Sigmoid colon (tissue), 4 donors: ENCODE data around the gene TRAPPC5.

ENCODE experiments used
- CTCF ChIP-seq, 4 experiments: fragments of 450-650 bp in 3 of 4; fragments of 200-600 bp in 1 of 4; IDR thresholded peaks; one replicate each; pipeline ENCODE4 v1.5.1; 2016 to 2019; ENCODE audit warnings: antibody characterized with exemption in 4 of 4, mild to moderate bottlenecking in 3 of 4, moderate library complexity in 2 of 4
- EP300 ChIP-seq, 4 donors: sonication (generic); formaldehyde crosslinking; IDR thresholded peaks; one replicate each; pipeline ENCODE4 v1.6.1; 2017; ENCODE audit warnings: antibody characterized with exemption in 4 of 4
- POLR2A ChIP-seq, 2 donors: fragments of 450-650 bp; IDR thresholded peaks; one replicate each; pipeline ENCODE4 v1.6.1; 2016; ENCODE audit warnings: antibody characterized with exemption in 2 of 2, mild to moderate bottlenecking in 2 of 2, moderate library complexity in 2 of 2
- POLR2AphosphoS5 ChIP-seq, 4 donors: sonication (generic); formaldehyde crosslinking; IDR thresholded peaks; one replicate each; pipeline ENCODE4 v1.6.1; 2017; ENCODE audit warnings: antibody characterized with exemption in 4 of 4

- no peak for TF ChIP-seq POLR2AphosphoS5 (IDR thresholded peaks at IDR 0.05)
- no peak for TF ChIP-seq CTCF (IDR thresholded peaks at IDR 0.05)
- no peak for TF ChIP-seq POLR2A (IDR thresholded peaks at IDR 0.05)
- TF ChIP-seq EP300 (IDR thresholded peaks at IDR 0.05) = no peak
These were observed 39.7 kb downstream of the TRAPPC5 start for GRCh38 chr19:7720351-7720750.
